RWPE1 (cell line): ENCODE data around the gene DHRS12.

Experiments
- CTCF ChIA-PET: fragments of 350-600 bp; sonication (Branson Sonifier 250); formaldehyde crosslinking; extraction: SDS; loops from one replicate; lab custom pipeline; 2021; lab: Yijun Ruan, JAX
- POLR2A ChIA-PET: fragments of 400-600 bp; formaldehyde crosslinking; extraction: SDS; loops from one replicate; lab custom pipeline; 2020; ENCODE audit warnings: antibody characterized with exemption; ENCODE audit not compliant: low non-redundant PET; lab: Yijun Ruan, JAX
- DNase-seq: peaks from one replicate; pipeline ENCODE4 v3.0.0; 2012; ENCODE audit warnings: low spot score
- H3K27ac ChIP-seq: fragments of 450-650 bp; 2 replicates; pipeline ENCODE4 v1.5.1; 2017
- CTCF ChIP-seq: fragments of 450-650 bp; conservative IDR thresholded peaks from 2 replicates; pipeline ENCODE4 v1.5.1; 2017; ENCODE audit warnings: low read depth, mild to moderate bottlenecking

The DHRS12 gene

GRCh38 chr13:51786425-51787265 is 17.3 kb downstream of the DHRS12 start:
- POLR2A ChIA-PET: no interaction called here
- CTCF ChIA-PET: no interaction called here
- DNase-seq: no peak
- no peak overlapping the region for H3K27ac ChIP-seq
- no peak for TF ChIP-seq CTCF

DNA sequence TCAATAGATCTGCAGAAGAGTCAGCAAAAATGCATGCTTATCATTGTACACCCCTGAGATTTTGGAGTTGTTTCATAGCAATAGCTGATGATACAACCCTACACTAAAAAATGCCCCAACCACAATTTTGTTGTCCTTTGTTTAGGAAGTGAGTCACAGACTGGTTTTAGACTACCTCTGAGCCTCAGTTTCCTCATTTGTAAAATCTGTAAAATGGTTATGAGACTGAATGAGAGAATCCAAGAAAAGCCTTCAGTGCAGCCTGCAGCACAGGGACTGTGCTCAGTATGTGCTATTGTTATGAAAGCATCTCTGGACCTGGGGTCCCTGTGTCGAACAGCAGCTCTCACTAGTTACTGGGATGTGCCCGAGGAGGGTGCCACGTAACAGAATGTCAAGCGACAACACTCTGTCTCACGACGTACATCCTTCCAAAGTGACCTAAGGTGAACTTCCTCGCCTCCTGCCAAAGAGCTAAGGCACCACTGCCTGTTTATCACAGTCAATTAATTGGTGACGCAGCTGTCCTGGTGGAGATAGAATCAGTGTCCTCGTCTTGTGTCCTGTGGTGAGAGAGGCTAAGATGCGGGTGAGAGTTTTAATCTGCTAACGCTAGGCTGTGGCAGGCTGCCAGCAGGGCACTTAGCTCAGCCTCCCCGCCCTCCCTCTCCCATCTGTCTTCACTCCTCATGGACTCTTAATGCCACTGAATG is 18.1 kb downstream of the DHRS12 start:
- POLR2A ChIA-PET: no interaction called here
- no peak overlapping the region for H3K27ac ChIP-seq
- no peak for TF ChIP-seq CTCF
- CTCF ChIA-PET: interaction anchor here (0.6 to 0.7 kb wide), 2 partner anchors 19 to 36 kb away, joined by 3 to 5 read pairs; no protein-coding TSS in a partner anchor
- DNase-seq: no peak

DNA sequence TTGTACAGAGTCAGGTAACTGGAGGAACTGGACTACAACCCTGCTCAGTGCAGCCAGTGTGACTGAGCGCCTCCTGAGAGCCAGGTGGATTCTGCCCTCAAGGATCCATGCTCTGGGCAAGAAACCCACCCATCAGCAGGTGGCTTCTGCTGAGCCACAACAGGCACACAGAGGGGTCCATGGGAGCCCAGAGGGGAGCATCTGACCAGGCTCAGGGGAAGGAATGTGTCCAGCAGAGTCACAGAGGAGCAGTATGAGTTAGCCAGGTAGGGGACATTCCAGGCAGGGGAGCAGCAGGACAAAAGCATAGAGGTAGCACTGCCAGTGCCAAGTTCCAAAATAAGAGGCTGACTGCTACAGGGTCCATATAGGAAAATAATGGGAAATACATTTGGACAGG is 19.9 kb downstream of the DHRS12 start:
- POLR2A ChIA-PET: interaction anchor here (0.5 to 0.6 kb wide), 2 partner anchors 37 to 340 kb away, joined by 4 to 8 read pairs; no protein-coding TSS in a partner anchor
- no peak overlapping the region for H3K27ac ChIP-seq
- TF ChIP-seq CTCF: no peak
- CTCF ChIA-PET: no interaction called here
- DNase-seq: no peak

DNA sequence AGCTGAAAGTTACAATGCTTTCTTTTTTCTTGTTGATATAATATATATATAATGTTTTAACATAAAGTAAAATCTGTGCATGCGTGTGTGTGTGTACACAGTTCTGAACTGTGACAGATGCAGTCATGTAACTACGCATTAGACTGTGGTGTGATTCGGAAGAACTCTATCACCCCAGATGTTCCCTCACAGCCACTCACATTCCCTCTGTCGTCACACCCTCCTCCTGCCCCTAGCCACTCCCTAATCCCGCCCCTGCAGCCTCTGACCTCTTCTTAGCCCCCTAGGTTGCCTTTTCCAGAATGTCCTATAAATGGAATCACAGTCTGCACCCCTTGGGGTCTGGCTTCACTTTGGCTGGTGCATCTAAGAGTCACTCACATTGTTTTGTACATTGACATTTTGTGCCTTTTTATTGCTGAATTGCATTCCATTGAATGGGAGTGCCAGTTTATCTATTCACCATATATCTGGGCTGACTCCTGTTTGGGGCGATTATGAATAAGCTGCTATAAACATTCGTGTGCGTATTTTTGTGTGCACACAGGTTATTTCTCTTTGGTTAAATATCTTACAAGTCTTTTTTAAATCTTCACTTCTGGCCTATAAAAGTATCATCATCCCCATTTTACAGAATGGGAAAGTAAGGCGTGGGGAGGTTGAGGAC is 20.4 kb downstream of the DHRS12 start:
- no peak overlapping the region for H3K27ac ChIP-seq
- ChIA-PET CTCF (interaction anchor here (1.1 kb wide), 1 partner anchor 14 kb away, joined by 4 read pairs; no protein-coding TSS in a partner anchor), POLR2A (interaction anchor here (0.6 kb wide), 1 partner anchor 340 kb away, joined by 4 read pairs; no protein-coding TSS in a partner anchor)
- DNase-seq: no peak
- TF ChIP-seq CTCF: no peak

GRCh38 chr13:51782026-51782710 is 21.8 kb downstream of the DHRS12 start:
- POLR2A ChIA-PET: no interaction called here
- CTCF ChIA-PET: interaction anchor here (1.1 kb wide), 1 partner anchor 15 kb away, joined by 4 read pairs; no protein-coding TSS in a partner anchor
- TF ChIP-seq CTCF: no peak
- no peak overlapping the region for H3K27ac ChIP-seq
- DNase-seq: no peak
